Heart right ventricle (tissue), 16 donors: ENCODE measurements around the gene DNAJB2. TPM values are rescaled to one million over a fixed set of nuclear protein-coding genes. Genes with fewer than 3 reads are reported as not detected.

ENCODE experiments used
- ATAC-seq, 8 donors: fragments of 200-7000 bp; cut with Tn5 transposase; one replicate each; pipeline ENCODE4 v1.9.1; 2020; ENCODE audit warnings: mild to moderate bottlenecking in 8 of 8, moderate library complexity in 8 of 8, moderate number of reproducible peaks in 1 of 8
- DNase-seq, 2 donors: peaks; one replicate each; pipeline ENCODE4 v3.0.0-alpha.2; 2020
- H3K27ac ChIP-seq, 10 donors: fragments of 200-600 bp; sonication (generic) in 2 of 10; one replicate each; pipeline versions ENCODE4 v1.5.0 to v1.8.0; 2020 to 2022; ENCODE audit warnings: mild to moderate bottlenecking in 3 of 10
- H3K27me3 ChIP-seq, 7 donors: fragments of 200-600 bp; one replicate each; pipeline ENCODE4 v1.8.0; 2021 to 2022; ENCODE audit warnings: mild to moderate bottlenecking in 2 of 7
- H3K36me3 ChIP-seq, 9 donors: fragments of 200-600 bp; sonication (generic) in 1 of 9; one replicate each; pipeline versions ENCODE4 v1.5.0 to v1.8.0; 2020 to 2022; ENCODE audit warnings: mild to moderate bottlenecking in 2 of 9
- H3K4me1 ChIP-seq, 9 donors: fragments of 200-600 bp; sonication (generic) in 1 of 9; one replicate each; pipeline versions ENCODE4 v1.5.0 to v1.8.0; 2020 to 2022; ENCODE audit warnings: mild to moderate bottlenecking in 4 of 9
- H3K4me3 ChIP-seq, 10 donors: fragments of 200-600 bp; sonication (generic) in 2 of 10; one replicate each; pipeline versions ENCODE4 v1.5.0 to v1.8.0; 2020 to 2022; ENCODE audit warnings: mild to moderate bottlenecking in 7 of 10, moderate library complexity in 2 of 10
- H3K9me3 ChIP-seq, 11 donors: fragments of 200-600 bp in 10 of 11; sonication (generic) in 2 of 11; one replicate each; pipeline versions ENCODE4 v1.5.0 to v1.8.0; 2013 to 2022; ENCODE audit warnings: mild to moderate bottlenecking in 2 of 11, control low read depth in 1 of 11, moderate library complexity in 1 of 11
- WGBS, 2 donors: extraction: QIAGEN DNeasy Blood & Tissue Kit; methylation state at CpG; one replicate each; pipeline ENCODE4 v1.1.7; 2013; ENCODE audit warnings: inconsistent platforms in 1 of 2; 5-methylcytosine and 5-hydroxymethylcytosine counted together
- intact Hi-C, 10 donors: fragments of 100-400 bp; cut with DNase I; formaldehyde crosslinking; loops; one replicate each; pipeline versions ENCODE4 v1.11.1 to v1.14.2; 2022
- polyA plus RNA-seq, 2 donors: library from polyadenylated mRNA; stranded (reverse); fragments of 200-250 nt; gene quantifications; one replicate each; pipeline ENCODE4 v1.2.3, GENCODE V29; 2013
- total RNA-seq, 10 donors: library from RNA; stranded (reverse); fragmentation: NEBNext Ultra II Directional in 3 of 10; extraction: Animal tissue kit (Norgen Biotek cat#: 25700) in 3 of 10; gene quantifications; one replicate each; pipeline versions ENCODE4 v1.2.1 to v1.2.4, GENCODE V29; 2021 to 2023
- TF ChIP-seq, protein P1 (sequence below), 9 donors: fragments of 200-600 bp; sonication (generic) in 2 of 9; IDR thresholded peaks; one replicate each; pipeline versions ENCODE4 v1.5.0 to v1.8.0; 2021 to 2022; ENCODE audit warnings: antibody characterized with exemption in 9 of 9, mild to moderate bottlenecking in 5 of 9, moderate library complexity in 1 of 9
- donor health status: Arrhythmogenic right ventricular cardiomyopathy.
- donor health status: ischemic (EF 13 %, LVEDD 7.1; RV severe dilation, severe dysfunction).
- donor health status: healthy with polysubstance abuse.
- donor health status: DM: no; HTN: yes; CAD: no.
- donor health status: DM: no; HTN: no; CAD: no.
- donor health status: ischemic (EF 25% LVEDD 6.9; RV normal size, moderate dysfunction).
- donor health status: ischemic (EF 25% LVEDD 5.7; RV mildly dilated, moderate dysfunction).
- donor health status: healthy.
- donor health status: DM: yes; HTN: yes; CAD: no.
- donor health status: Ischemic cardiomyopathy.
- donor health status: ischemic (EF 35%, LVEDD 5.7; RV mildly dilated, moderate dysfunction).
- donor health status: nonischemic (EF 11% LVEDD 7.7; RV severe dilation, severe dysfunction).
- donor health status: DM: yes; HTN: yes; CAD: no.
- donor health status: PGD.
- donor health status: ischemic (EF 29% LVEDD 5.4; RV normal size, mild dysfunction).
- donor health status: nonischemic (EF 23%, LVEDD 6.1; RV moderate dilation, normal function).

DNAJB2 gene
- total and polyA plus RNA-seq, 12 donors: 55.6 to 148 (median 83.1) TPM

DNA sequence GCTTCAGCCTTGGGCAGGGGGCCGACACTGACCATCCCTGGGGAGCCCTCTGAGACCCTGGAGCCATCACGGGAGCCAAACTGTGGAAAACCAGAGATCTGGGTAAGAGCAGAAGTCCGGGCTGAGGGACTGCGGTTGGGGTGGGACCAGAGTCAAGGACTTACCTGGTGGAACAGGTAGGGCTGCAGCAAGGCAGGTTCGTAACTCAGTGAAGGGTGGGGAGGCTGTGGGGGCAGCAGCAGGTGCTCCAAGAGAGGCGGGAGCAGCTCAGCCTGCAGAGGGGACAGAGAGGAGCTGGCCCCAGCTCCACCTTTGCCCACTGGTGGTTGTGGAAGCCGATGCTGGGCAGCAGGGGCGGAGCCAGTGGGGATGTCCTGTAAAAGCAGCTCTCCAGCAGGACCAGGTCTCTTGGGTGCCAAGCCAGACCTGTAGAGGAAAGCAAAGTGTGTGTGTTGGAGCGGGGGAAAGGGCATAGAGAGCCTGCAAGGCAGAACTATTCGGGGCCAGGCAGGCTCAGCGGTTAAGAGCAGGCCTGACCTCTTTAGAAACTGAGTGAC is 23.3 kb downstream of the DNAJB2 start:
- Histone ChIP-seq H3K4me3 (no peak overlapping the region), H3K27ac (no peak overlapping the region), H3K36me3 (no peaks in the 10 kb centered on the region), H3K27me3 (peaks cover 0 to 70% (median 55%) of the 10 kb centered on the region in 7 donors), H3K4me1 (peaks cover 0 to 8% (median 4%) of the 10 kb centered on the region in 9 donors), H3K9me3 (no peaks in the 10 kb centered on the region)
- DNase-seq (no peak), ATAC-seq (no peak)
- 76 to 78% methylated on average over 11 of the region's 11 CpGs for WGBS, 2 donors
- TF ChIP-seq, protein P1, sequence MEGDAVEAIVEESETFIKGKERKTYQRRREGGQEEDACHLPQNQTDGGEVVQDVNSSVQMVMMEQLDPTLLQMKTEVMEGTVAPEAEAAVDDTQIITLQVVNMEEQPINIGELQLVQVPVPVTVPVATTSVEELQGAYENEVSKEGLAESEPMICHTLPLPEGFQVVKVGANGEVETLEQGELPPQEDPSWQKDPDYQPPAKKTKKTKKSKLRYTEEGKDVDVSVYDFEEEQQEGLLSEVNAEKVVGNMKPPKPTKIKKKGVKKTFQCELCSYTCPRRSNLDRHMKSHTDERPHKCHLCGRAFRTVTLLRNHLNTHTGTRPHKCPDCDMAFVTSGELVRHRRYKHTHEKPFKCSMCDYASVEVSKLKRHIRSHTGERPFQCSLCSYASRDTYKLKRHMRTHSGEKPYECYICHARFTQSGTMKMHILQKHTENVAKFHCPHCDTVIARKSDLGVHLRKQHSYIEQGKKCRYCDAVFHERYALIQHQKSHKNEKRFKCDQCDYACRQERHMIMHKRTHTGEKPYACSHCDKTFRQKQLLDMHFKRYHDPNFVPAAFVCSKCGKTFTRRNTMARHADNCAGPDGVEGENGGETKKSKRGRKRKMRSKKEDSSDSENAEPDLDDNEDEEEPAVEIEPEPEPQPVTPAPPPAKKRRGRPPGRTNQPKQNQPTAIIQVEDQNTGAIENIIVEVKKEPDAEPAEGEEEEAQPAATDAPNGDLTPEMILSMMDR (IDR thresholded peaks at IDR 0.05): no peak
- intact Hi-C loops: loop anchor here in 1 of 10 donors (10.0 kb wide), 1 partner anchor 248 kb away; no protein-coding TSS in a partner anchor

DNA sequence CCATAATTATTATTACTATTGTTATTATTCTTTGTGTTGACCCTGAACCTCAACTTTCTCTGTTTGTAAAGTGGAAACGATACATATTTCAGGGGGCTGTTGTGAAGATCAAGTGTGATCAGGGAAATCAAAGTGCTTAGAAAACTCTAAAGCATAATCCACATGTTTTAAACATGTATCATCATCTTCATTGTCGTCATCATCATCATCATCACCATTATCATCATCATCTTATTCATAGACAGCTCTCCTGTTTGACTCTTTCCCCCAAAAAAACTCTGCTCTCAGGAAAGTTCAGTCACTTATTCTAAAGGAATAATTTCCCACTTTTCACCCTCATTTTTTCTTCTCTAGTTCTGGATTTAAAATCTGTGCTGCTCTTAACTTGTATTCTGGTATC is 25.1 kb downstream of the DNAJB2 start:
- WGBS, 2 donors: 52 to 53% methylated on average over 2 of the region's 2 CpGs
- DNase-seq (no peak), ATAC-seq (no peak)
- intact Hi-C loops: loop anchor here in 1 of 10 donors (10.0 kb wide), 1 partner anchor 249 kb away; no protein-coding TSS in a partner anchor
- Histone ChIP-seq H3K36me3 (no peaks in the 10 kb centered on the region), H3K4me1 (peaks cover 0 to 5% (median 0%) of the 10 kb centered on the region in 9 donors), H3K27me3 (peaks cover 2 to 81% (median 69%) of the 10 kb centered on the region in 7 donors), H3K4me3 (no peak overlapping the region), H3K9me3 (no peaks in the 10 kb centered on the region), H3K27ac (no peak overlapping the region)
- TF ChIP-seq, protein P1 (IDR thresholded peaks at IDR 0.05): no peak

GRCh38 chr2:219306047-219306446 is 26.9 kb downstream of the DNAJB2 start:
- TF ChIP-seq, protein P1 (IDR thresholded peaks at IDR 0.05): no peak
- H3K36me3 ChIP-seq: no peaks in the 10 kb centered on the region
- intact Hi-C loops: loop anchor here in 1 of 10 donors (10.0 kb wide), 1 partner anchor 251 kb away; no protein-coding TSS in a partner anchor
- no peak overlapping the region for H3K27ac ChIP-seq
- no peaks in the 10 kb centered on the region for H3K9me3 ChIP-seq
- H3K27me3 ChIP-seq: peaks cover 5 to 82% (median 79%) of the 10 kb centered on the region in 7 donors
- ATAC-seq: no peak
- DNase-seq: no peak
- peaks cover 0 to 5% (median 0%) of the 10 kb centered on the region in 9 donors for H3K4me1 ChIP-seq
- H3K4me3 ChIP-seq: no peak overlapping the region
- 80 to 87% methylated on average over 1 of the region's 1 CpG for WGBS, 2 donors

GRCh38 chr2:219308142-219309101 is 29.3 kb downstream of the DNAJB2 start:
- H3K4me1 ChIP-seq: peaks cover 0 to 5% (median 0%) of the 10 kb centered on the region in 9 donors
- ATAC-seq: peak; percentile 70 to 85 (median 81)
- no peak overlapping the region for H3K27ac ChIP-seq
- H3K4me3 ChIP-seq: peak overlapping the region in 2 of 10 donors; percentile 19 to 23
- 2 to 3% methylated on average over 43 to 45 of the region's 45 CpGs for whole genome bisulfite sequencing, 2 donors
- no peaks in the 10 kb centered on the region for H3K9me3 ChIP-seq
- H3K27me3 ChIP-seq: peaks cover 5 to 77% (median 67%) of the 10 kb centered on the region in 7 donors
- no peaks in the 10 kb centered on the region for H3K36me3 ChIP-seq
- DNase-seq: peak; percentile 57 to 72
- TF ChIP-seq, protein P1 (IDR thresholded peaks at IDR 0.05): no peak
- intact Hi-C loops: loop anchor here in 1 of 10 donors (10.0 kb wide), 1 partner anchor 254 kb away; no protein-coding TSS in a partner anchor
